NT2/D1 (cell line): ENCODE results near the gene OR7A5.

Experiments
- DNase-seq: peaks from one replicate; pipeline ENCODE4 v3.0.0-alpha.2; 2011; ENCODE audit warnings: low read depth, low spot score
- H3K27me3 ChIP-seq: 2 replicates; pipeline ENCODE4 v1.6.0; 2011; ENCODE audit warnings: mild to moderate bottlenecking; ENCODE audit not compliant: insufficient read length, insufficient read depth
- H3K36me3 ChIP-seq: 2 replicates; pipeline ENCODE4 v1.6.1; 2011; ENCODE audit warnings: mild to moderate bottlenecking, low read length, mixed read lengths; ENCODE audit not compliant: insufficient read depth, insufficient read length
- H3K4me1 ChIP-seq: 2 replicates; pipeline ENCODE4 v1.5.1; 2011; ENCODE audit not compliant: insufficient read depth, insufficient read length
- H3K4me3 ChIP-seq: 2 replicates; pipeline ENCODE4 v1.5.1; 2011; ENCODE audit warnings: low read depth; ENCODE audit not compliant: insufficient read length
- H3K9ac ChIP-seq: 2 replicates; pipeline ENCODE4 v1.6.0; 2011; ENCODE audit warnings: low read depth; ENCODE audit not compliant: insufficient read length
- H3K9me3 ChIP-seq: 2 replicates; pipeline ENCODE4 v1.5.1; 2011; ENCODE audit warnings: mild to moderate bottlenecking, low read length; ENCODE audit not compliant: insufficient read depth
- SUZ12 ChIP-seq: IDR thresholded peaks from 2 replicates; pipeline ENCODE4 v1.6.1; 2011; ENCODE audit not compliant: insufficient read length, insufficient read depth; ENCODE audit errors: extremely low read depth
- YY1 ChIP-seq: IDR thresholded peaks from 2 replicates; pipeline ENCODE4 v1.6.1; 2011; ENCODE audit not compliant: insufficient read length, insufficient read depth
- ZNF274 ChIP-seq: IDR thresholded peaks from 2 replicates; pipeline ENCODE4 v1.6.1; 2011; ENCODE audit warnings: mild to moderate bottlenecking, low read depth, low read length

OR7A5 gene

GRCh38 chr19:14837391-14837790, 2.4 kb upstream of the OR7A5 start:
- Histone ChIP-seq H3K4me1 (no peaks in the 10 kb centered on the region), H3K4me3 (no peak overlapping the region), H3K9ac (no peak overlapping the region), H3K36me3 (no peaks in the 10 kb centered on the region), H3K9me3 (0 out of 2 replicates have a peak, but pooled peaks cover 6% of the 10 kb centered on the region), H3K27me3 (no peaks in the 10 kb centered on the region)
- DNase-seq: peak; percentile 6
- TF ChIP-seq ZNF274 (no peak), SUZ12 (no peak), YY1 (no peak)

- Histone ChIP-seq H3K36me3 (no peaks in the 10 kb centered on the region), H3K4me3 (no peak overlapping the region), H3K27me3 (no peaks in the 10 kb centered on the region), H3K9me3 (no peaks in the 10 kb centered on the region), H3K4me1 (no peaks in the 10 kb centered on the region), H3K9ac (no peak overlapping the region)
- TF ChIP-seq ZNF274: no peak
- no peak for TF ChIP-seq YY1
- TF ChIP-seq SUZ12: no peak
- no peak for DNase-seq
Observed at GRCh38 chr19:14830702-14831101, 4.3 kb downstream of the OR7A5 start.

GRCh38 chr19:14826006-14826405, 9.0 kb downstream of the OR7A5 start:
- H3K36me3 ChIP-seq: no peaks in the 10 kb centered on the region
- H3K9ac ChIP-seq: no peak overlapping the region
- no peaks in the 10 kb centered on the region for H3K27me3 ChIP-seq
- H3K9me3 ChIP-seq: peaks cover 3% of the 10 kb centered on the region; the same call in 1 of the 2 replicates
- no peak for DNase-seq
- no peaks in the 10 kb centered on the region for H3K4me1 ChIP-seq
- TF ChIP-seq SUZ12 (no peak), YY1 (no peak)
- no peak overlapping the region for H3K4me3 ChIP-seq

GRCh38 chr19:14821937-14822336, 13.0 kb downstream of the OR7A5 start:
- no peak overlapping the region for H3K9ac ChIP-seq
- H3K36me3 ChIP-seq: no peaks in the 10 kb centered on the region
- H3K27me3 ChIP-seq: no peaks in the 10 kb centered on the region
- DNase-seq: no peak
- TF ChIP-seq YY1 (no peak), SUZ12 (no peak), ZNF274 (no peak)
- no peak overlapping the region for H3K4me3 ChIP-seq
- no peaks in the 10 kb centered on the region for H3K4me1 ChIP-seq
- H3K9me3 ChIP-seq: peaks cover 3% of the 10 kb centered on the region; the same call in 1 of the 2 replicates

GRCh38 chr19:14818588-14818987, 16.4 kb downstream of the OR7A5 start:
- no peaks in the 10 kb centered on the region for H3K27me3 ChIP-seq
- no peaks in the 10 kb centered on the region for H3K36me3 ChIP-seq
- H3K9me3 ChIP-seq: no peaks in the 10 kb centered on the region
- no peak for DNase-seq
- no peak overlapping the region for H3K9ac ChIP-seq
- H3K4me1 ChIP-seq: no peaks in the 10 kb centered on the region
- TF ChIP-seq ZNF274: no peak
- TF ChIP-seq SUZ12: no peak
- H3K4me3 ChIP-seq: no peak overlapping the region

GRCh38 chr19:14817052-14817451, 17.9 kb downstream of the OR7A5 start:
- Histone ChIP-seq H3K4me1 (no peaks in the 10 kb centered on the region), H3K4me3 (no peak overlapping the region), H3K36me3 (no peaks in the 10 kb centered on the region), H3K27me3 (no peaks in the 10 kb centered on the region), H3K9ac (no peak overlapping the region), H3K9me3 (no peaks in the 10 kb centered on the region)
- TF ChIP-seq SUZ12 (no peak), ZNF274 (no peak), YY1 (no peak)
- no peak for DNase-seq

- TF ChIP-seq ZNF274: no peak
- no peak for TF ChIP-seq YY1
- no peak for TF ChIP-seq SUZ12
- Histone ChIP-seq H3K4me1 (no peaks in the 10 kb centered on the region), H3K27me3 (peaks cover under 1% of the 10 kb centered on the region), H3K9ac (no peak overlapping the region), H3K36me3 (no peaks in the 10 kb centered on the region), H3K4me3 (no peak overlapping the region), H3K9me3 (no peaks in the 10 kb centered on the region)
- DNase-seq: no peak
Observed at GRCh38 chr19:14814982-14815652, 19.9 kb downstream of the OR7A5 start.
